ENCODE measurements around the gene SYNPO2.
"Not testable (repeated sequence)": the region's sequence is repeated elsewhere in the genome, so short reads cannot be mapped to it uniquely, and the experiment has no call there.

Gene SYNPO2

DNA sequence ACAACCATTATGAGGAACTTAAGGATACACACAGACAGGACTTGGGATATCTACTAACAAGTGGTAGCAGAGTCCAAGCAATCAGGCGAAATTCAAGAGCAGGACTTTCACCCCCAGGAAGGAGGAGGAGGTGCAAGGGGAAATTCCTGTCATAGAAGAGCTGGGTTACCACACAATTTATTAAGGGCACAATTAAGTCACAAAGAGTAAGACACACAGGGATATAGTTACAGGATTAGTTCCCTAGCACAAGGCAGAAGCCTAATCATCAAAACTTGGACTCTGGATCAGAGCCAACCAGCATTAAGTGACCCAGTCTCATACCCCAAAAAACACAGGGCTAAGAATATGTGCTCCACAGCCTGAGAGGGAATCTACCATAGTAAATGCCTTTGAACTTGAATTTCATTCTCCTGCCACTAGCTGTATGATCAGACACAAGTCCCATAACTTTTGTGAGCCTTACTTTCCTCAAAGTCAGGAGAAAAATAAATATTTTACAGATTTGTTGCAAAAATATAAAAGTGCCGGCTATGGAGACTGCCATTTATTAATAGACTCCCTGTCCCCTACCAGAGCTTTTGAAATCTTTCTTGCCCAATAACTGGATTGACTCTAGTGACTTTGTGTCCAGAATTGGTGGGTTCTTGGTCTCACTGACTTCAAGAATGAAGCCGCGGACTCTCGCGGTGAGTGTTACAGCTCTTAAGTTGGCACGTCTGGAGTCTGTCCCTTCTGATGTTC, 87.0 kb downstream of the SYNPO2 start:
- DNase-seq: no peak

DNA sequence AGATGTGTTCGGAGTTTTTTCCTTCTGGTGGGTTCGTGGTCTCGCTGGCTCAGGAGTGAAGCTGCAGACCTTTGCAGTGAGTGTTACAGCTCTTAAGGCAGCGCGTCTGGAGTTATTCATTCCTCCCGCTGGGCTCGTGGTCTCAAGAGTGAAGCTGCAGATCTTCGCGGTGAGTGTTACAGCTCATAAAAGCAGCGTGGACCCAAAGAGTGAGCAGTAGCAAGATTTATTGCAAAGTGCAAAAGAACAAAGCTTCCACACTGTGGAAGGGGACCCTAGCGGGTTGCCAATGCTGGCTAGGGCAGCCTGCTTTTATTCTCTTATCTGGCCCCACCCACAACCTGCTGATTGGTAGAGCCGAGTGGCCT, 87.5 kb downstream of the SYNPO2 start:
- DNase-seq: not testable (repeated sequence)

DNA sequence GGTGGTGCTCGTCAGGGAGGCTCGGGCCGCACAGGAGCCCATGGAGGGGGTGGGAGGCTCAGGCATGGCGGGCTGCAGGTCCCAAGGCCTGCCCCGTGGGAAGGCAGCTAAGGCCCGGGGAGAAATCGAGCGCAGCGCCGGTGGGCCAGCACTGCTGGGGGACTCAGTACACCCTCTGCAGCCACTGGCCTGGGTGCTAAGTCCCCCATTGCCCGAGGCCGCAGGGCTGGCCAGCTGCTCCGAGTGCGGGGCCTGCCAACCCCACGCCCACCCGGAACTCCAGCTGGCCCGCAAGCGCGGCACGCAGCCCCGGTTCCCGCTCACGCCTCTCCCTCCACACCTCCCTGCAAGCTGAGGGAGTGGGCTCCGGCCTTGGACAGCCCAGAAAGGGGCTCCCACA, 88.4 kb downstream of the SYNPO2 start:
- not testable (repeated sequence) for DNase-seq

DNA sequence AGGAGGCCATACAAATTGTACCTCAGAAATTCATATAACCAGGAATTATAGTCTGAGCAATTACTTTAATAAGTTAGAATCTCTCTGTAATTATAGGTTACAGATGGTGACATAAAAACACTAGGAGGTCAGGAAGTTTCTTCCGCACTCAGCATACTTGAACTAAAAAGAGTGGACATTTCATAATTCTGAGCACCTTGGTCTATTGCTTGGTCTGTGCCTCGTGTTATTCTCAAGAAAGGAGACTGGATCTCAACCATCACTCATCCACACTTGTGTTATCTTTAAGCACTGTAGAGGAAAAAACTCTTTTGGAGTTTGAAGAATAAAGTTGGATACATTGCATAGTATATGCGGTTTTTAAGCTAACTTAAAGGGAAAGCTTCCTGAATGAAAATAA, 91.1 kb downstream of the SYNPO2 start:
- no peak for DNase-seq

DNA sequence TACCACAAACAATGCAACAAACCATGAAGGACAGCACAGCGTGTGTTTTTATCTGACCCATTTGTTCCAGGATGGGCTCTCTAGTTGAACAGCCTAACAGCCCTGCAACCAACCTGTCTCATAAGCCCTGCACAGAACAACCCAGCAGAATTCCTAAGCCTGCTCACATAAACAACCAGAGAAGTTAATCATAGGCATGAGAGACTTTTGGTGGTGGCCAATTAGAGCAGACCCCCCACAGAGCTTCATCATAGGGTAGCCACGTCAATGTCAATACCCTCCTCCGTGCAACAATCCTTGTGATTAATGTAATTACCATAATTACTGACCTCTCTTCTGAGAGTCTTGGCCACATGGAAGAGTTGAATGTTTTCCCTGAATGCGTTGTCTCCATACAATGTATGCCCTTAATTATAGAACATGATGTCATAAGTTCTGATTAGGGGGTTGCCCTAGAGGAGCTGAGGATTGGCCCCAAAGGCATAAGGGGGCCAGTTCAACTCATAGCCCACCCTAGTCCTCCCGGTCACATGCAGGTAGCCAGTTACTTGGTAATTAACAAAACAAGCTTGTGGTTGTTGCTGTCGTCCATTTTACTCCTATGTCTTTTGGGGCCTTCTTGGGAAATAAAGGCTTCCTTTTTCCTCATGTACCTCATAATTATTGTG, 92.7 kb downstream of the SYNPO2 start:
- DNase-seq: no peak

DNA sequence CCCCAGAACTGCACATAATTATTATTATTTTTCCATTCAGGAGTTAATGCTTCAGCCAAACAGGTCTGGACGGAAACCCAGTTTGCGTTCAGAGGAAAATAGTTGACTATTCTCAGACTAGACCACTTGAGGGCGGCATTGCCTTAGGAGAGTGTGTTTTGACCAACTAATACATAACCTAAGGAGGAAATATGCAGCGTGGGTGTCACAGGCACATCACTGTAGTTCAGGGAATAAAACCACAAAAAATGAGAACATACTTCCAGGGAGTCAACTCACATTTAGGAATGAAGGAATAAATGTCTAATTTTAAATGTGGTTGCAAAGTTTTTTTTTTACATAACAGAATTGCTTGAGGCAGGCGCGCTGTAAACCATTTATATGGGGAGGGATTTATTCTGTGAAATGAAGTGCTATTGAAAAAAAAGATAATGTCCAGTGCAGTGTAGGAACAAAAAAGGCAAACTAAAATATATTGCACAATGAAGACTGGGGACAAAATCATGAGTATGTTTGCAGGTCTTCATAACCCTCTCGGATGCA, 93.3 kb downstream of the SYNPO2 start:
- DNase-seq: no peak

DNA sequence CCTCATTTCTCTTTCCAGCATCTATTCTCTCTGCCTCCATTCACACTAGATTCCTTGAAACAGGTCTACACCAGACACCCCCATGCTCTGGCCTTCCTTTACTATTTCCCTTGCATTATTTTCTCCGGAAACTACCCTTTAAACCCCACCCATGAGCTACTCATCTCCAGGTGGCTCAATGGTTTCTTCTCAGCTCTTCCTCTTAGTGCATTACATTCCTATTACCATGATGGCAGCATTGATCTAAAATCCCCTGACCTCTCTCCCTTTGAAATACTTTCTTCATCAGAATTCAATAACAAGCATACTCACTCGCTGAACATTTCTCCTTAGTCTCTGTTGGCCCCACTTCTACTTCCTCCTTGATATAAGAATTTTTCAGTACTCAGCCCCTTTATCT, 94.6 kb downstream of the SYNPO2 start:
- DNase-seq: no peak

DNA sequence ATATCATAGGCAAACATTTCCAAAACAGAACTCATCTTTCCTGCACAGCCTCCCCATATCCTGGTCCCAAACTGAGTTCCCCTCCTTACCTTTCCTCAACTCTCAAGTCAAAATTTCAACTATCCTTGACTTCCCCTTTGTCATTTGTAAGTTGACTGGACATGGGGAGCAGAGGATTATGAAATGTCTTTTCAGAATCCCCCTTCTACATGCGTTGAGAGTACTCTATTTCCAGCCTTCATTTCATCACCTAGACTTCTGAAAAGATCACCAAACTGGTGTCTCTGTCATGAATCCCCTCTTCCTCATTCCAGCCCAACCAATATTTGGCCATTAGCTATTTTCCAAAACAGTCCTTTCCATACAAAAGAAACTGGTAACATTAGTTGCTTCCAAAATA, 95.2 kb downstream of the SYNPO2 start:
- no peak for DNase-seq

DNA sequence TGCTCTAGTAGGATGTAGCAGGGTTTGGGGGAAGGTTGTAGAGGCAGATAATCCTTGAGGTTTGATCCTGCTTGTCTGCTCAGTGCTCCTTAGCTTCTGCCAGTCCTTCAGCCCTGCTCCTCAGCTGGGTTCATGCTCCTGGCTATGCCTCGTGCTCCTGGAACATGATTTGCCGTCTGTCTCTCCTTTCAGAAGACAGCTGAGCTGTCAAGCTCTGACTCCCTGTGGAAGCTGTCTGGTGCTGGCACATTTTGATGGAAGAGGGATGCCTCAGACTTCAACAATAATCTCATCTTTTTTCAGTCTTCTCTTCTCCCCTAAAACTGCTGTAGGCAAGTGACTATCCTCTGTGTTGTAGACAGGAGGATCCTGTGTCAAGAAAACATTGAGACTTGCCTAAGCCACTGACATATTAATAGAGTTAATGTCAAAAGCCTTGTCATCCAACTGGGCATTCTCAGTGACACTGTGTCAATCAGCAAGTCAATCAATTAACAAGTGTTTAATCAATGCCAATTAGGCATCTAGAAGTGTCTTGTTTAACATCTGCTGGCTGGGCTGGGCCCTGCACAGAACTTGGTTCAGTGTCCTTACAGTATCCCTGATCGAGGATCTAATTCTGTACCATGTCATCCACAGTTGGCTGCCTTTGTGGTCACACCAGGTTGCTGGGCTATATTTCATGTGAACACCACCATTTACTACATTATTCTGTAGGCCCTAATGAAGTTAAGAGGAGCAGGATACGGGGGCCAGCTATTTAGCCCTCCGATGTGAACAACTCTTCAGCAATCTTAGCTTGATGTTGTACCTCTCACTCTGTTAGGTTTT, 96.7 kb downstream of the SYNPO2 start:
- no peak for DNase-seq

DNA sequence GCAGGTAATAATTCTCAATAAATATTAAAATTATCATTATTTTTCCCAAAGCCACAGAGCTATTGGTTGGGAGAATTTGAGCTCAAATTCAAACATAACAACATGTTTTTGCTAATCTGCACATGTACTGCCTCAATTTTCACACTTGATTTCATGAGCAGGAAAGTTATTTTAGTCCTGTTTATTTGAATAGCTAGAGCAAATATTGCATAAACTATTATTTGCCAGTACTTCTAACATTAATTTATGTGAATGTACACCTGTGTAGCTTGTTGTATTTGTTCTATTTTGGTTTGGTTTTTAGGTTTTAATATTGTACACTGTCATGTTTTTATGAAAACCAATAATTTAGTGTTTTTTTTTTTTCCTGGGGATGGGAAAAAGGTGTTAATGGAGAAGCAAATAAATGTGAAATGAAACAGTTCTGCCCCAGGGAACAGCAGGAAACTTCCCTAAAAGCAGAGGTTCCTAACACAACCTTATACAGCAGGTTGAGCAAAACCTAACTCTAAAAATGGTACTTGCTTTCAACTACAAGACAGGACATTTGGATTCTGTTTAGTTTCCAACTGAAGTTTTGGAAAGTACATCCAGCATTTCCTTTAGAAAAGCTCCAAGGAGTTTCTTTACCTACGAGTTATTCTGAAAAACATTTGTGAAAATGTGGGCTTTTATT, 99.4 kb downstream of the SYNPO2 start:
- no peak for DNase-seq

DNA sequence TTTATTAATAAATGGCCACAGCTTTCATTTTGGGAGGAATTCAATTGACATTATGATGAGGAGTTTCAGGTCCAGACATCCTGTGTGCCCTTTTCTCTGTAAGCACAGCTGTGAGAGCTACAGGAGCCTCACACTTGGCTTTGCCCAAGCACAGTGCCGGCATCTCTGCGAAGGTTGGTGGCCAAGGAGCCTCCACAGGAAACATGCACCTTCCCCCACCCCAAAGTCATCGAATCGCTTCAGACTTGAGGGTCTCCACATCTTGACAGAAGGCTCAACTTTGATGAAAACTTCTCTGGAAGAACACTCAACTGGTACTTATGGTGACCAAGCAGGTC, 100.0 kb downstream of the SYNPO2 start:
- no peak for DNase-seq

DNA sequence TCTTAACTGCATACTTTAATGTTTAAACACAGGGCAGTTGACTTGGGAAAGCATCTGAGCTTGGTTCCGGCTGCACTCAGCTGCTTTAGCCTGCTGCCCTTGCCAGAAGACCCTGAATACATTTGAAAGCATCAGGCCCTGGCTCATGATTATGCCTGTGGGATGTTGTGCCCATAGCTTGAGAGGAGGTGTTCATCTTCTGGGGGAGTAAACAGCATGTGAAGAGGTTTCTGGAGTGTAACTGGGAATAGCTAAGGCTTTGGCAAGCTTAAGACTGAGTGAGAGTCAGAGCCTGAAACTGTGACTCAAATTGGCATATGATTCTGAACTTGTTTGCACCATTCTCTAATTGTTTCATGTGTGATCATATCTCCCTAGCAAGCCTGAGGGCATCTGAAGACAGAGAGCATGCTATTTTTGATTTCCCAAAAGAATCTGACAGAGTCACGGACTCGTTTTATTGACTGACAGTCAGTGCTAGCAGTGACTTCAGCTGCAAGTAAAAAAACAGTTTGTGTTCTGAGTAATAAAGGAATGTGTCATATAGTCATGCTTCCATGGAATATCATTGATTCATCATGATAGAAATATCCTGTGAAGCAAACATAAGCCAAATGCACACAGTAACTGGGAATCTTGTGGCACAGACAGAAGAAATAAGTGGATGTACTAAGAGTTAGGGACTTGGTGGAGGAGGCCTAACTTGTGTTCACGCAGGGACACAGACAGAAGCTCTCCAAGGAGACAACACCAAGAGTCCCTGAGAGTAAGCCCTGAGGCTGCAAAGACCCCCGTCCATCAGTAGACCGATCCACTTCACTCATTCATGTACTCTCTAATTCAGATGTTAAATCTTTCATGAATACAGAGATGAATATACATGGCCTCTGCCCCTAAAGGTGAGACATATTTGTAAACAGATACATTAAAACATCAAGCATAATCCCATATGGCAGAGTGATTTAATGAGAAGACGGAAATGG, 100.7 kb downstream of the SYNPO2 start:
- no peak for DNase-seq

DNA sequence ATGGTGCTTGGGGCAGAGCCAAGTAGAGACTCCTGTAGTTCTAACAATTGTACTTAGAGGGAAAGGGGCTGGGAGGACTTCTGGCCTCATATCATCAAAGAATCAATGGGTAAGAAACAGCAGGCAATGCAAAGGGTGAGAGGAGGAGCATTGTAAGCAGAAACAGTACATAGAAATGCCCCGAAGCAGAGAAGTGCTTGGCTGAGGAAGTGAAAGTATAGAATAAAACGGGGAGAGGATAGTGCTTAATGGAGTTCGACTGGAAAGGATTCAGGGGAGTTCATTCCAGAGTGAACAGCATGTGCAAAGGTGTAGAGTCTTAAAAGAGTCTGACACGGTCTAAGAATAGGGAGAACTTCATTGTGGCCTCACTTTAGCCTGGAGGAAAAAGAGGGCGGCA, 103.0 kb downstream of the SYNPO2 start:
- no peak for DNase-seq

DNA sequence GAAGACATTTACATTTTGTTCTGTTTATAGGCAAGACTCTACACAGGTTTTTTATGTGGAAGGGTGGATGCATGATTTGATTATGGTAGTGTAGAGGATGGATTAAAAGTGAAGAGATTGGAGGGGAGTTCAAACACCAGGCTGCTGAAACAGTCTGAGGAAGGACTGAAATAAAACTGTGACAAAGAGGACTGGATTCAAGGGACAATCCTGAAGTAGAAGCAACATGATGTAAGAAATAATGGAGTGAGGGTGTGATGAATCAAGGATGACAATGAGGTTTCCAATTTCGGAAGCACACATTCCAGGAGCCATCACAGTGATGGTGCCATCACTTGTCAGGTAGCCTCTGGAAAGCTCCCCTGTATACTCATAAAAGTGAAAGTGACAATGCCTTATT, 103.5 kb downstream of the SYNPO2 start:
- DNase-seq: no peak

DNA sequence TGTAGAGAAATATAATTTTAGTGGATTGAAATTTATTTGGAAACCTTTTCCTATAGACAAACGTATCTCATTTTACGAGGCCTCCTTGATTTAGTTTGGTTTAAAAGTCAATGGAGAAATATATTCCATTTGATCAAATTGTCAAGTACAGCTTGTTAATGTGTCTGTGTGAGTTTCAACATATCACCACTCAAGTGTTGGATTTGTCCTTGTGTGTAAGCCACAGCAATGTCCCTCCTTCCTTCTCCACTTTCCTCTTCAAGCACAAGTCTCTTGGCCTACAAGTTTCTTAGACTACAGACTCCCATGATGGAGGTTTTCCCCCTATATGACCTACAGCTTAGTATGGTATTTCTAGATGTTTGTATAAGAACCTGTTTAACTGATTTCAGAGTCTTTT, 104.7 kb downstream of the SYNPO2 start:
- no peak for DNase-seq

DNA sequence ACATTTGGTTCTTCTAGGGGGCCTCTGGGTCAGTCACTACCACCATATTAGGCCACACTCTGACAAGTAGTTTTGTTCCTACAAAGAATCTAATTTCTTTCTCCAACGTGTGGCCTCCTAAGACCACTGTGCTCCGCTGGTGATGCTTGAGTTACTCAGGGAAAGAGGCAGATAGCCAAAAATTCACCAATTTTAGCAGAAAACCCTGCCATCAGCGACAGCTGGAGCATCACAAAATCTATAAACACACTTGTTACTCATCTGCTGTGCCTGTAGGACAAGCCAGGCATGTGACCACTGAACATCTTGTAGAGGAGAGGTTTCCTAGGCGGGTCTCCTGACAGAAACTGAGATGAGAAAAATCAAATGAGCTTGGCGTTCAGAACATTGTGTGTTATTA, 105.4 kb downstream of the SYNPO2 start:
- no peak for DNase-seq

DNA sequence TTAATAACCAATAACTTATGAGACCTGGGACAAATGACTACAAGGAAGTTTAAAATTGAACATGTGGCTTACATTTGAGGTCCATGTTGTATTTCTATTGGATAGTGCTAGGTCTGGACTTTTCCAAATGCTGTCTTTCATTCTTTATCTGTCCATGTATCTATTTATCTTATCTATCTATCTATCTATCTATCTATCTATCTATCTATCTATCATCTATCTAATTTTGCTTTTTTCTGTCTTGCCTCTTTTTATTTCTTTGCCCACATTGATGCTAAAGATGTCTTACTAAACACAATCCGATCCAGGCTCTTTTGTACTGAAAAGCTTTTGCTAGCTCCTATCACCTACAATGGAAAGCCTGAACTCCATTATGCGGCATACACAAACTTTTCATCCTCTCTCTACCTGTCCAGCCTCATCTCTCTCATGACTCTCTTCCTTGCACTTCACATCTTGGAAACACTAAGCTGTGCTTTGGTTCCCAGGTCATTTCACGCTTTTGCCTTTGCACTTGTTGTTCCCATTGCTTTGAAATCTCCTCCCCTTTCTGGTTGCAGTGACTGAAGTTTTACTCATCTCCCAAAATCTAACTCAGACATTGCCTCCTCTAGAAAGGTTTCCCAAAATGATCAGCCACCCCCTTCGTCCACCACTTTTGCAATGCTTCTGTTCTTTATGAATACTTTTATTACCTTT, 107.2 kb downstream of the SYNPO2 start:
- no peak for DNase-seq

DNA sequence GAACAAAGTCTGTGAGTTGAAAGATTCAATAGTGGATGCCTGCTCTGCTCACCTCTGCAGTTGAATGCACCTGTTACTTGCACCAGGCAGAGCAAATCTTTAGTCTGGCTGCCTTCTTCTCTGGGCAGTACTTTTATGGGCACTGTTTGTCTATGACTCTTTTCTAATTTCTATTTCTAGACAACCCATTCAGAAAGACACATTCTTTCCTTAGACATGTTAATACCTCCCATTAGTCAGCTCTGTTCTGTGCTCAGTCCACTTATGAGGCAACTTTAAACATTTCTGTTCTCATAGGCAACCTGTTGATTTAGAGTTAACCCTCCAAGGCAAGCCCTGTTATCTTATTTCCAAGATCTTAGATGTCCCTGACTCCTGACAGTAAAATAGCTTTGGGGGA, 108.9 kb downstream of the SYNPO2 start:
- no peak for DNase-seq

DNA sequence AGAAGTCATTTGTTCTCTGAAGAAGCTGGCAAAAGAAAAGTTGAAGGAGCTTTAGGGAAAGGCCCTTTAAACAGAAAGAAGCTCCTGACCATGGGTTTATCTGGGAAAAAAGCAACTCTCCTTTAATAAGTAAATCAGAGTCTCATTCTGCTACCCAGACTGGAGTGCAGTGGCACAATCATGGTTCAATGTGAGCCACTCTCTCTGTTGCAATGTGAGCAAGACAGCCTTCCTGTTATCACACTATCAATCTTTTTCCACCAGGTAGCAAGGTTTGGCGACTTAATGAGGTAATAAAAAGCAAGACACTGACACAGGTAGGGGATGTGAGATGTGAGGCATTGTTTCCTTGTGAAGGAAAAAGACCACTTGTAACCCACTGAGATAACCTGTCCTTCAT, 111.3 kb downstream of the SYNPO2 start:
- DNase-seq: no peak

DNA sequence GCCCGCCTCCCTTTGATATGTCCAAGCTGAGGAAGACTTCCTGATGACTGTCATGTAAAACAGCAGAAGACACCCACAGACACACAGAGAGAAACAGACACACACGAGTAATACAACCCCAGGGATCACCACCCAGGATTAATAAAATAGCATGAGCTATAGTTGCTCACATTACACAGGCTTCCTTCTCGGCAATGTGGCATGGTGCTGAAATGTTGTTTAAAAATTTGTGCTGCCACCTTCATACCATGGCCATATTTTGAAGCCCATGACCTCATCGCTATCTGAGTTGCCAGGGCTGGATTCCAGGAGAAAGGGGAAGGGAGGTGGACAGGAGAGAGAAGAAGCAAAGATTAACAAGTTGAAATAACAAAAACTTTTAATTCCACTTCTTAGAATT, 111.7 kb downstream of the SYNPO2 start:
- DNase-seq: no peak

DNA sequence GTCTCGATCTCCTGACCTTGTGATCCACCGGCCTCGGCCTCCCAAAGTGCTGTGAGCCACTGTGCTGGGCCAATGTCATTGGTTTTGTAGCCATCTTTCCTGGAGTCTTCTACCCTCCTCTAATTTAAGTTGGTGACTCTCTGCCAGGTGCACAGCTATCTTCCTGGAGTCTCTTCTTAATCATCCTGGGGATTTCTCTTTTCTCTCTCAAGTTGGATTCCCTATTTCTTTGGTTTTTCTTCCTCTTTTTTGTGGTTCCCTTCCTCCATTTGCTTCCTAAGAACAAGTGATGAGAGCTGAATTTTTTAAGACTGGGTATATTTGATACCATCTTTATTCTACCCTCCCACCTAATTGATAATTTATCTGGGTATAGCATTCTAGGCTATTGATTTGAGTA, 113.8 kb downstream of the SYNPO2 start:
- DNase-seq: no peak
